Stimulated activated CD8-positive, alpha-beta memory T cell treated with anti-CD3 and anti-CD28 coated beads, Interleukin-7, amount 100 ng/mL, for 24 hours (primary cell): ENCODE results near the gene GORASP1.
"Not testable (repeated sequence)": the region's sequence is repeated elsewhere in the genome, so short reads cannot be mapped to it uniquely, and the experiment has no call there.

Source experiments
- DNase-seq: peaks from one replicate; pipeline ENCODE4 v3.0.0-alpha.2; 2020; ENCODE audit warnings: low read depth

The GORASP1 gene

DNA sequence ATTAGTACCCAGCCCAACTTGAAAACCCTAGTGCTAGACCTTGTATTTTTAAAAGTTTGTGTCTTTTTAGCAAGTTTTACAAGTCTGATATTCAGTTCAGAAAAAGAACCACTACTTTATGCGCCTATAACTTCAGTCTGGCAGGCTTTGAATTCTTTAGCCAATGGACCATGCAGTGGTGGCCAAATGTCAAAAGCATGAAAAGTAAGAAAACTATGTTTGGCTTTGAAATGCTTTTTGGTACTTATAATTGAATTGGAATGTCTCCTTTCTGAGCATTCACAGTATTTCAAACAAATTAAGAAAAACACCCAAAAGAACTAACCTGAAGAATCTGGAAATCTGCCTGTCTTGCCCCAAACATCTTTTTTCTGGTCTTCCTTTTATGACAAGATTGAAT is 42.8 kb downstream of the GORASP1 start:
- DNase-seq, result no peak

GRCh38 chr3:39063143-39063542 is 44.3 kb downstream of the GORASP1 start:
- DNase-seq, result no peak

GRCh38 chr3:39062180-39062579 is 45.2 kb downstream of the GORASP1 start:
- DNase-seq, result no peak

DNA sequence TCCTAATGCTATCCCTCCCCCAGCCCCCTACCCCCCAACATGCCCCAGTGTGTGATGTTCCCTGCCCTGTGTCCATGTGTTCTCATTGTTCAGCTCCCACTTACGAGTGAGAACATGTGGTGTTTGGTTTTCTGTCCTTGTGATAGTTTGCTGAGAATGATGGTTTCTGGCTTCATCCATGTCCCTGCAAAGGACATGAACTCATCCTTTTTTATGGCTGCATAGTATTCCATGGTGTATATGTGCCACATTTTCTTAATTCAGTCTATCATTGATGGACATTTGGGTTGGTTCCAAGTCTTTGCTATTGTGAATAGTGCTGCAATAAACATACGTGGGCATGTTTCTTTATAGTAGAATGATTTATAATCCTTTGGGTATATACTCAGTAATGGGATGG is 46.2 kb downstream of the GORASP1 start:
- not testable (repeated sequence) for DNase-seq

DNA sequence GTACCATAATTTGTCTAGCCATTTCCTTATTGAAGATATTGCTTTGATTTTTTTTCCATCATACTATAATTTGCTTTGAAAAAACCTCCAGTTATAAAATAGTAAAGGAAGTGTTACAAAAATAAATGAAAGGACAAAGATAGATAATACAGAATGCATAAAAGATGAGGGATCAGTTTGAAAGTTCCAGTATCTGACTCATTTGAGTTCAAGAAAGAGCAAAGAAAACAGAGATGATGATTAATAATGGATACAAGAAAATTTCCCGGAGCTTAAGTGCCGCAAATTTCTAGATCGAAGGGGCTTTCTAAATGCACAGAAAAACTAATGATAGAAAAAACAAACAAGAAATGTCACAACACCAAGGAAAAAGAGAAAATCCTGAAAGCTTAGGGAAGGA is 51.3 kb downstream of the GORASP1 start:
- no peak for DNase-seq

DNA sequence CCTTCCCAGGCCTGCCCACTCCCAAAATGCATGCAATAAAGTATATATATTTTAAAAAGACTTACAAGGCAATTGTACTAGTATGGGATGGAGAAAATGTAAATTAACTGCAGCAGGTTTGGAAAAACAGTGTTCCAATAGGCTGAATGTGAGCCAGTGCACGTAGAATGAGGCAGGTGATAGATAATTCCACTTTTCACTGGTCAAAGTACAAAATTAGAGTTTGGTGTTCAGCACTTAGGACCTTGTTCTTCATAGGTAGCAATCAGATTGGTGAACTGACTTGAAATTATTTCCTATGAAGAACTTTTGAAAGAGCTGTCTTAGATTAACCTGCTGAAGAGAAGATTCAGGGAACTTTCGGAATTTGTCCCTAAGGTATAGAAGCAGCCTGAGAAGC is 53.7 kb downstream of the GORASP1 start:
- no peak for DNase-seq

DNA sequence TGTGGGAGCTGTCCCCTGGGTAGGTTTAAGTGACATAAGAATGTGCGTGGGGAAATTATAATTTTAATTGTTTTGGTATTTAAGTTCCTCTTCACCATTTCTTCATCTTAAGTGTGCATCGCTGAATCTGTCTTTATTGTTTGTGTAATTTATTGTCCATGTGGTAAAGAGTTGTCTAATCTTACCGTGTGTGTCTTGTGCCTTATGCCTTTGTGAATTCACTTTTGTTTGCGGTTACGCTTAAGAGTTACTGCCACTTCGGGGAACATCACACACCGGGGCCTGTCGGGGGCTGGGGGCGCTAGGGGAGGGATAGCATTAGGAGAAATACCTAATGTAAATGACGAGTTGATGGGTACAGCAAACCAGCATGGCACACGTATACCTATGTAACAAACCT is 54.8 kb downstream of the GORASP1 start:
- DNase-seq, result no peak

DNA sequence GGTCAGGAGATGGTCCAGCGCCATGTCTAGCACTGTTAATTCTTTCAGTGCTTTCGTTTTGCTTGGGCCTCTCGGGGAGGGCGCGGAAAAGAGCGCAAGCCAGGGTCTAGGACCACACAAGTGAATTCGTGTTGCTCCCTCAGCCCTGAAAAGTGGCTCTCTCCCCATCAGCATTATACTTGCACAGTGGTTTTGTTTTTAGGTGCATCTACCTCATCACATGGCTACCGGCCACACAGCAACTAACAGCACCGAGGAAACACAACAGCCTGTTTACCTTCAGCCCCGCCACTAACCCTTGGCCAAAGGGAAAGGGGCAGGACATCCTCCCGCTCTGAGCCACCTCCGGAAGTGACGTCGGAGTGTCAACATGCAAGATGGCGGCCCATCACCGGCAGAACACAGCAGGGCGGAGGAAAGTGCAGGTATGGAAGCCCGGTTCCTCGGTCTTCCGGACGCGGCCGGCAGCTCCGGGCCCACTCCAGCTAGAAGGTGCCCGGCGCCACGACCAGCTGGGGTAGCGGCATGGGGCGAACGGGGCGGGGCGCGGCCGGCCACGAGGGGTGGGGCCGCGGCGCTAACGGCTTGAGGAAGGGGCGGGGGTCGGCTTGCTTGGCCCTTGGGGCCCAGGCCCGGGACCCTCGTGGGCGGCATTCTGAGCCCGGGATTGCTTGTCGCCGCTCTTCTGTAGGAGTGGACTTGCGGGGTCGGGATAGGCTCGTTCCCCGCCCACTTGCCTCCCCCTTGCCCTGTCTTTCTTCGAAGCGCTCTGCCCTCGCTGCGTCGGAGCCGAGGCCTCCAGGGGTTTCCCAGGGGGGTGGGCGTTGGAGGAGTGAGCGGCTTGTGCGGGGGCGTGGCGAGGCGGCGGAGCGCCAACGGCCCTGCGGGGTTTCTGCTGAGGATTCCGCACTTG is 55.5 kb downstream of the GORASP1 start, which contains the start of the genes SCN11A and WDR48:
Gene SCN11A (minus strand): TSS at position 296 of the 913 bp plus-strand sequence. CDS start 101,582 bp downstream, outside the sequence.
Gene WDR48 (plus strand): TSS at position 368 of the 913 bp plus-strand sequence. CDS start 10 bp downstream, at position 378.
- peak; percentile 90 for DNase-seq

DNA sequence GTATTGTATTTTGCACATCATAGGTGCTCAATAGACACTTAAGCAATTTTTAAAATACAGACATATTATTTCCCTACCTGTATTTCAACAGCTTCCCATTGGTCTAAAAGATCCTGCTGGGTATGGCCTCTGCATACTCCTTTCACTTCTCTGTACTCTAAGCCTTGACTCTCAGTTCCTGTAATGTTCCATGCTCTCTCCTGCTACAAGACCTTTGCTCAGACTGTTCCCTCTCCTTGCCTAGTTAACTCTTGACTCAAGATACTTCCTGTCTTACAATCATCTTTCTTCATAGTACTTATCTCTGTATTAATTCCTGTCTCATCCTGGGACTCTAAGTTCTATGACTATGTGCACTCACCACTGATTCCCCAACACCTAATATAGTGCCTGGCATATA is 57.4 kb downstream of the GORASP1 start:
- no peak for DNase-seq
